NCI-H146 treated with DMSO at 0.1 percent for 48 hours (cell line): ENCODE measurements around the gene USH1C.

Source experiments
- DNase-seq: peaks from one replicate; lab custom pipeline; 2025; ENCODE audit not compliant: unreplicated experiment; lab: John Stamatoyannopoulos, UW

Gene USH1C

GRCh38 chr11:17477361-17477760 lies 66.9 kb downstream of the USH1C start:
- no peak for DNase-seq

- DNase-seq: no peak
Observed at GRCh38 chr11:17477084-17477333, 67.2 kb downstream of the USH1C start.

- no peak for DNase-seq
Observed at GRCh38 chr11:17476317-17477083, 67.7 kb downstream of the USH1C start, which contains the start of gene ABCC8. ABCC8 (minus strand) TSS chr11:17476845; CDS start chr11:17476776, 69 bp downstream.

GRCh38 chr11:17475666-17476316 lies 68.4 kb downstream of the USH1C start:
- no peak for DNase-seq

GRCh38 chr11:17473071-17473744 lies 71.0 kb downstream of the USH1C start:
- DNase-seq: no peak

GRCh38 chr11:17472467-17472866 lies 71.7 kb downstream of the USH1C start:
- no peak for DNase-seq

GRCh38 chr11:17471501-17471900 lies 72.7 kb downstream of the USH1C start:
- no peak for DNase-seq

GRCh38 chr11:17469998-17470397 lies 74.2 kb downstream of the USH1C start:
- no peak for DNase-seq

- DNase-seq: no peak
Observed at GRCh38 chr11:17468122-17468521, 76.1 kb downstream of the USH1C start.

GRCh38 chr11:17463546-17464174 lies 80.6 kb downstream of the USH1C start:
- no peak for DNase-seq

GRCh38 chr11:17462940-17463339 lies 81.3 kb downstream of the USH1C start:
- DNase-seq: no peak

- no peak for DNase-seq
Observed at GRCh38 chr11:17460406-17460805, 83.8 kb downstream of the USH1C start.

- no peak for DNase-seq
Observed at GRCh38 chr11:17459236-17459896, 84.8 kb downstream of the USH1C start.

GRCh38 chr11:17458268-17458667 lies 85.9 kb downstream of the USH1C start:
- no peak for DNase-seq

GRCh38 chr11:17457396-17458173 lies 86.6 kb downstream of the USH1C start:
- no peak for DNase-seq

- DNase-seq: no peak
Observed at GRCh38 chr11:17452668-17453067, 91.5 kb downstream of the USH1C start.

GRCh38 chr11:17449158-17449557 lies 95.1 kb downstream of the USH1C start:
- no peak for DNase-seq

- DNase-seq: no peak
Observed at GRCh38 chr11:17446482-17446881, 97.7 kb downstream of the USH1C start.

- DNase-seq: no peak
Observed at GRCh38 chr11:17445240-17445795, 98.9 kb downstream of the USH1C start.
